Pancreas (tissue), 10 donors: ENCODE measurements around the gene CHMP6. TPM values are rescaled to one million over a fixed set of nuclear protein-coding genes. Genes with fewer than 3 reads are reported as not detected.

ENCODE experiments used
- ATAC-seq, 4 donors: fragments of 200-7000 bp; cut with Tn5 transposase; one replicate each; pipeline versions ENCODE4 v1.8.0 to v1.9.1; 2020; ENCODE audit warnings: mild to moderate bottlenecking in 4 of 4, moderate library complexity in 4 of 4
- DNase-seq, 6 donors: peaks; one replicate each; pipeline ENCODE4 v3.0.0-alpha.2; 2020
- FAIRE-seq: peaks from 2 replicates; lab custom pipeline; 2012; peaks lifted over from hg19 to GRCh38; lab: Jason Lieb, UNC
- H3K27ac ChIP-seq, 4 donors: fragments of 200-600 bp; sonication (generic); 1 replicate in 3 of 4; 2 replicates in 1 of 4; pipeline versions ENCODE4 v1.5.0 to v1.8.0; 2020
- H3K27me3 ChIP-seq, 4 donors: fragments of 200-600 bp; one replicate each; pipeline ENCODE4 v1.8.0; 2021
- H3K36me3 ChIP-seq, 3 donors: fragments of 200-600 bp; sonication (generic) in 1 of 3; one replicate each; pipeline versions ENCODE4 v1.5.0 to v1.8.0; 2020 to 2021
- H3K4me1 ChIP-seq, 3 donors: fragments of 200-600 bp; one replicate each; pipeline ENCODE4 v1.8.0; 2021
- H3K4me3 ChIP-seq, 4 donors: fragments of 200-600 bp; sonication (generic) in 2 of 4; one replicate each; pipeline versions ENCODE4 v1.5.0 to v1.8.0; 2020 to 2021
- H3K9me3 ChIP-seq, 4 donors: fragments of 200-600 bp; one replicate each; pipeline ENCODE4 v1.8.0; 2021
- WGBS, 2 donors: extraction: QIAGEN DNeasy Blood & Tissue Kit; methylation state at CpG; one replicate each; pipeline ENCODE4 v1.1.7; 2013; 5-methylcytosine and 5-hydroxymethylcytosine counted together
- intact Hi-C, 3 donors: fragments of 100-400 bp; cut with DNase I; formaldehyde crosslinking; loops; one replicate each; pipeline versions ENCODE4 v1.11.1 to v1.14.2; 2022
- polyA plus RNA-seq, 2 donors: library from polyadenylated mRNA; stranded (reverse); fragments of 200-250 nt; gene quantifications; one replicate each; pipeline ENCODE4 v1.2.3, GENCODE V29; 2013
- total RNA-seq, 6 donors: library from RNA; stranded (reverse); fragmentation: NEBNext Ultra II Directional in 4 of 6; extraction: Animal tissue kit (Norgen Biotek cat#: 25700) in 4 of 6; gene quantifications; one replicate each; pipeline versions ENCODE4 v1.2.1 to v1.2.4, GENCODE V29; 2021 to 2023
- TF ChIP-seq, protein P1 (sequence below), 4 donors: fragments of 200-600 bp; sonication (generic) in 3 of 4; IDR thresholded peaks; one replicate each; pipeline versions ENCODE4 v1.5.0 to v1.8.0; 2021; ENCODE audit warnings: antibody characterized with exemption in 4 of 4
- donor health status: healthy with polysubstance abuse.
- donor health status: DM: no; HTN: no; CAD: no; lungs with moderate emphysema.
- donor health status: DM: no; HTN: no; CAD: no.
- donor health status: control.
- donor health status: control.
- donor health status: Bipolar disorder and iron deficiency.
- donor health status: DM: yes; HTN: yes; CAD: no.
- donor health status: DM: no; HTN: no; CAD: no.
- donor health status: DM: no; HTN: no; CAD: no.
- donor health status: DM: yes; HTN: yes; CAD: no.

CHMP6 gene
- 10 to 100 TPM in 4 of 6 donors, 1 to 10 TPM in 2; 9.5 to 15.1 (median 12.4) TPM for total RNA-seq
- polyA plus RNA-seq = 10 to 100 TPM; 22.4 to 30.8 TPM

DNA sequence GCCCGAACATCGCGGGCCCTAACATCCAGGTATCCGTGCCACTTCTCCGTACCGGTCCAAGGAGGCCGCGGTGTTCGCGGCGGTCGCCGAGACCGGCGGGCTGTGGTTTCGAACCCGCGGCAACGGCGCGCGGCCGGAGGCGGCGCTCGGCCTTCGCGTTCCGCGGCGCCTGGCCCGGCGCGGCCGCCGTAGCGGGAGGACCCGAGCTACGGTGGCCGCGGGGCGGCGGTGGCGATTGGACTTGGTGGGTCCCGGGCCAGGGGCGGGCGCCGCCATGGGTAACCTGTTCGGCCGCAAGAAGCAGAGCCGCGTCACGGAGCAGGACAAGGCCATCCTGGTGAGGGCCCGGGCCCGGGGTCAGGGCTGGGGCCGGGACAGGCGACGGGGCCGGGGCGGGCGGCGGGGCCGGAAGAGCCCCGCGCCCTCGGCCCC is at the start of gene CHMP6:
Gene CHMP6, plus strand, starts transcription at position 197 of the 432 bp plus-strand sequence. Its CDS starts 78 bp downstream, at position 275.
- TF ChIP-seq, protein P1, sequence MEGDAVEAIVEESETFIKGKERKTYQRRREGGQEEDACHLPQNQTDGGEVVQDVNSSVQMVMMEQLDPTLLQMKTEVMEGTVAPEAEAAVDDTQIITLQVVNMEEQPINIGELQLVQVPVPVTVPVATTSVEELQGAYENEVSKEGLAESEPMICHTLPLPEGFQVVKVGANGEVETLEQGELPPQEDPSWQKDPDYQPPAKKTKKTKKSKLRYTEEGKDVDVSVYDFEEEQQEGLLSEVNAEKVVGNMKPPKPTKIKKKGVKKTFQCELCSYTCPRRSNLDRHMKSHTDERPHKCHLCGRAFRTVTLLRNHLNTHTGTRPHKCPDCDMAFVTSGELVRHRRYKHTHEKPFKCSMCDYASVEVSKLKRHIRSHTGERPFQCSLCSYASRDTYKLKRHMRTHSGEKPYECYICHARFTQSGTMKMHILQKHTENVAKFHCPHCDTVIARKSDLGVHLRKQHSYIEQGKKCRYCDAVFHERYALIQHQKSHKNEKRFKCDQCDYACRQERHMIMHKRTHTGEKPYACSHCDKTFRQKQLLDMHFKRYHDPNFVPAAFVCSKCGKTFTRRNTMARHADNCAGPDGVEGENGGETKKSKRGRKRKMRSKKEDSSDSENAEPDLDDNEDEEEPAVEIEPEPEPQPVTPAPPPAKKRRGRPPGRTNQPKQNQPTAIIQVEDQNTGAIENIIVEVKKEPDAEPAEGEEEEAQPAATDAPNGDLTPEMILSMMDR (IDR thresholded peaks at IDR 0.05) = no peak
- FAIRE-seq = no peak
- H3K4me1 ChIP-seq = peaks cover 0 to 15% (median 8%) of the 10 kb centered on the region in 3 donors
- 1% methylated on average over 52 to 66 of the region's 66 CpGs for whole genome bisulfite sequencing, 2 donors
- intact Hi-C loops = no loop called here
- peak; percentile 76 to 90 (median 84) for ATAC-seq
- DNase-seq = peak; percentile 65 to 92 (median 78)
- H3K4me3 ChIP-seq = peak within 1 kb of the TSS; percentile 93 to 99 (median 98)
- H3K27me3 ChIP-seq = no peaks in the 10 kb centered on the region
- H3K27ac ChIP-seq = peak within 1 kb of the TSS in 1 of 4 donors; percentile 22
- no peaks in the 10 kb centered on the region for H3K9me3 ChIP-seq
- H3K36me3 ChIP-seq = peaks cover 0 to 16% (median 4%) of the 10 kb centered on the region in 3 donors

DNA sequence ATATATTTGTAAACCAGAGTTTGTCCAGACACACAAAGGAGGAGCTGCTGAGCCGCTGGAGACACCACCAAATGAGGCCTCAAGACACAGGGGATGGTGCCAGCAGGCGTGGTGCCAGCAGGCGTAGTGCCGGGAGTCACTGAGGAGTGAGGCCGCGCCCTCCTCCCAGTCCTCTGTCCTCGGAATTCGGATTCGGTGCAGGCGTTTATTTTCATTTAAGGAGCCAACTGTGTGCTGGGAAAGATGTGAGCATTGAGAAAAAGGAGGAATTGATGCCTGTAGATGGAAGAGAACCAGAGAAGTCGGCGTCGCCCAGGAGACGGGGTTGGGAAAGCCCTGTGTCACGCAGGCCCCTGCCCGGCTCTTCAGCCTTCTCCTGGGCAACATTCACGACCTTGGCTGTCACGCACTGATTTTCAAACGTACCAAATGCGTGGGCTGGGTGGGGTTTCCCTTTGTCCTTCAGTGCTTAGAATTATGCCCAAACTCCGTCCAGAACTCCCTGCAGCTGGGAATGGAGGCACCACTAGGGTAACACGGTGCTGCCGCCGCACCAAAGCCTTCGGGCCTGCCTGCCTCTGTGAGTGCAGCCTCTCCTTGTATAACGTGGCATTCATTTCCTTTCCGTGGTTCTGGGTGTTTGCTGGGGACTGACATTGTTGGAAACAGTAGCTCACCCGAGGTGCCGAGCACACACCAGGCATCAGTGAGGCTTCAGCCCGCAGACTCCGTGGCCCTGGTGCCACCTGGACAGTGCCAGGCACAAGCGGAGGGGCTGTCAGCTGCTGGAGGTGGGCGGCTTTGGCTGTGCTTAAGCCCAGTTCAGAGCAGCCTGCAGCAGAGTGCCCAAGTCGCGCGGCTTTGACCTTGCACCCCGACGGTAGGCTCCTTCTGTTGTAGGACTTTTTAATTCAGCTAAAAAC is 49.0 kb upstream of the CHMP6 start:
- intact Hi-C loops = no loop called here
- TF ChIP-seq, protein P1 (IDR thresholded peaks at IDR 0.05) = no peak
- Histone ChIP-seq H3K27me3 (no peaks in the 10 kb centered on the region), H3K27ac (no peak overlapping the region), H3K4me1 (no peaks in the 10 kb centered on the region), H3K36me3 (peaks cover 0 to 17% (median 0%) of the 10 kb centered on the region in 3 donors), H3K9me3 (no peaks in the 10 kb centered on the region), H3K4me3 (no peak overlapping the region)
- WGBS, 2 donors = 84 to 87% methylated on average over 38 of the region's 38 CpGs
- peak in 3 of 4 donors; percentile 60 to 77 (median 73) for ATAC-seq
- peak in 5 of 6 donors; percentile 37 to 66 (median 60) for DNase-seq
- FAIRE-seq = no peak

DNA sequence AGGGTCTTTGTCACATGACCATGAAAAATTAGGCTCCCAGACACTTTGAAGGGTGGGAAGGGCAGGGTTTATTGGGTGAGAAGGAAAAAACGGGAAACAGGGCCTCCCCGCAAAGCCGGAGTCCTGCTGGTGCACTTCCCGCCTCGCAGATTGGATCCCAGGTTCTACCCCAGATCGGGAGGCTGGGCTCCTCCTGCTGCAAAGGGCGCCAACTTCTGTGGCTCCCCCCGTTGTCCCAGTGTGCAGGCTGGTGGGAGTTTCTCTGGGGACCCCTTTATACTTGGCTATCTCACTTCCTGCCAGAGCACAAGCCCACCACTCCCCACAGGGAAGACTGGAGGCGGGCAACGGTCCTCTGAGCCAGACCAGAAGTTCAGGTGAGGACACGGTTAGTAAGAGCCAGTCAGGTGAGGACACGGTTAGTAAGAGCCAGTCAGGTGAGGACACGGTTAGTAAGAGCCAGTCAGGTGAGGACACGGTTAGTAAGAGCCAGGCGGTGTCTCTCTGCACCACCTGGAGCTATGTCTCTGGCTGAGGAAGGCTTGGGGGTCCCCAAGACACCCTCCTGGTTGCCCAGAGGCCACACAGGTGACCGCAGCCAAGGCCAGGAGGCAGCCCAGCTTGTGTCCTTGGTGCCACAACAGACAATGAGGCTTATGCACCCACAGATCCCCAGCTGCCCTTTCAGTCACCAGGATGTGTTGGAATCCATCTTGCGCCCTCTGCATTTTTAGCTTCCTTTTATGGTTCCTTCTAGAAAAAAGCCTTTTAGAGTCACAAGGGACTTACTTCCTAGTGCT is 48.1 kb upstream of the CHMP6 start:
- H3K9me3 ChIP-seq = no peaks in the 10 kb centered on the region
- ATAC-seq = no peak
- H3K27ac ChIP-seq = no peak overlapping the region
- H3K27me3 ChIP-seq = no peaks in the 10 kb centered on the region
- H3K4me1 ChIP-seq = no peaks in the 10 kb centered on the region
- H3K36me3 ChIP-seq = peaks cover 0 to 17% (median 0%) of the 10 kb centered on the region in 3 donors
- H3K4me3 ChIP-seq = no peak overlapping the region
- peak in 3 of 6 donors; percentile 4 to 26 (median 23) for DNase-seq
- FAIRE-seq = no peak
- WGBS, 2 donors = 92 to 93% methylated on average over 17 of the region's 17 CpGs
- intact Hi-C loops = no loop called here
- TF ChIP-seq, protein P1 (IDR thresholded peaks at IDR 0.05) = no peak

DNA sequence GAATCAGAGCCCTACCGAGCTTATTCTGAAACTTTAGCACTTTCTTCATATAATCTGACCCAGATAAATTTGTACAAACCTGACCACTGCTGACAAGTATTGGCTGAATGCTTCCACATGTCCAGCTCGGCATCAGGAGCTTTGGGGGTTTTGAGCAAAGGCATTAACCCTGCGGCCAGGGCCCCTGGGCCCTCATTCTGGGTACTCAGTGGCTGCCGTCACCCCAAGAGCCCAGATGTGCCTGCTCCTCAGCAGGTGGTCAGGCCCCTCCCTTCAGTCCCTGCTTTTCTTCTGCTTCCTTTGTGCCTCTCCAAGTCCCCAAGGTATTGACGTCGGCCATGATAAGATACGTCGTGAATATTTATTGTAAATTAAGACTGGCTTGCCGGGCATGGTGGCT is 47.3 kb upstream of the CHMP6 start:
- no peak for ATAC-seq
- no peak overlapping the region for H3K27ac ChIP-seq
- TF ChIP-seq, protein P1 (IDR thresholded peaks at IDR 0.05) = no peak
- H3K4me3 ChIP-seq = no peak overlapping the region
- no peaks in the 10 kb centered on the region for H3K27me3 ChIP-seq
- H3K9me3 ChIP-seq = no peaks in the 10 kb centered on the region
- peak in 2 of 6 donors; percentile 4 to 20 for DNase-seq
- FAIRE-seq = no peak
- H3K36me3 ChIP-seq = peaks cover 0 to 14% (median 0%) of the 10 kb centered on the region in 3 donors
- intact Hi-C loops = no loop called here
- 93 to 97% methylated on average over 9 of the region's 9 CpGs for WGBS, 2 donors
- no peaks in the 10 kb centered on the region for H3K4me1 ChIP-seq
